GM12873 (cell line): Measurements from ENCODE around the gene FN3K.

Experiments used
- TF ChIP-seq, protein P1 (sequence below): IDR thresholded peaks from 2 replicates; pipeline ENCODE4 v1.5.1; 2012; ENCODE audit warnings: low read depth, mild to moderate bottlenecking, moderate library complexity, low read length, control low read depth; ENCODE audit not compliant: insufficient read depth; ENCODE audit errors: missing control alignments

FN3K gene

DNA sequence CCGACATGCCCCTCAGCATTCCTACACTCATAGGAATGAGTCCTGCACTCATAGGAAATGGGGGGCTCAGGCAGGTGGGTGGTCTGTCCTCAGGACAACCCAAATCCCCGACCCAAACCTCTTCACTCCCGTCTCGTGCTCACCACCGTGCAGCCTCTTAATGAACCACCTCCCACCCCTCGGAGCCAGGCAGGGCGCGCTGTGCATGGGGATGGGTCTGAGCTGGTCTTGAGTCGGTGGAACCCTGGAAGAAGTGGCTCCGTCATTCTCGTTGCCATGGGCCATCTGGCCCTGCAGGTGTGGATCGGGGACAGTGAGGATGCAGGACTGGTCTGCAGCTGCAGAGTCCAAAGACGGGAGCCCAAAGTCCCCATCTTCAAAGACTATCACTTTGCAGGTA, 30.5 kb upstream of the FN3K start:
- TF ChIP-seq, protein P1, sequence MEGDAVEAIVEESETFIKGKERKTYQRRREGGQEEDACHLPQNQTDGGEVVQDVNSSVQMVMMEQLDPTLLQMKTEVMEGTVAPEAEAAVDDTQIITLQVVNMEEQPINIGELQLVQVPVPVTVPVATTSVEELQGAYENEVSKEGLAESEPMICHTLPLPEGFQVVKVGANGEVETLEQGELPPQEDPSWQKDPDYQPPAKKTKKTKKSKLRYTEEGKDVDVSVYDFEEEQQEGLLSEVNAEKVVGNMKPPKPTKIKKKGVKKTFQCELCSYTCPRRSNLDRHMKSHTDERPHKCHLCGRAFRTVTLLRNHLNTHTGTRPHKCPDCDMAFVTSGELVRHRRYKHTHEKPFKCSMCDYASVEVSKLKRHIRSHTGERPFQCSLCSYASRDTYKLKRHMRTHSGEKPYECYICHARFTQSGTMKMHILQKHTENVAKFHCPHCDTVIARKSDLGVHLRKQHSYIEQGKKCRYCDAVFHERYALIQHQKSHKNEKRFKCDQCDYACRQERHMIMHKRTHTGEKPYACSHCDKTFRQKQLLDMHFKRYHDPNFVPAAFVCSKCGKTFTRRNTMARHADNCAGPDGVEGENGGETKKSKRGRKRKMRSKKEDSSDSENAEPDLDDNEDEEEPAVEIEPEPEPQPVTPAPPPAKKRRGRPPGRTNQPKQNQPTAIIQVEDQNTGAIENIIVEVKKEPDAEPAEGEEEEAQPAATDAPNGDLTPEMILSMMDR, result no peak

DNA sequence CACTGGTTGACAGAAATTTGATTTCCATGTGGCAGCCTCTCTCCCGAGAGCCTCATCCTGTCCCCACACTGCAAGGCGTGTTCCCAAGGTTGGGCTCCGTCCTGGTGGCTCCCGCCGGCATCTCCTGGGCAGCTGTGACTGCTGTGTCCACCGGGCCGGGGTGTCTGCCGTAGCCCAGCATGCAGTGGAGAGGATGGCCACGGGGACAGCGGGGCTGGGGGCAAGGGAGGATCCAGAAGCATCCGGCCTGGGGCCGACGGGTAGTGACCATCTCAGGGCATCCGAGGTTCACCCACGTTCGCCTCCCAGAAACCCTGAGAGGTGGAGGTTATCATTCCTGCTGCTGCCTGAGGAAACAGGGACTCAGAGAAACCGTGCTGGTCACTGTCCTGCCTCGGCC, 29.7 kb upstream of the FN3K start:
- TF ChIP-seq, protein P1, result no peak

DNA sequence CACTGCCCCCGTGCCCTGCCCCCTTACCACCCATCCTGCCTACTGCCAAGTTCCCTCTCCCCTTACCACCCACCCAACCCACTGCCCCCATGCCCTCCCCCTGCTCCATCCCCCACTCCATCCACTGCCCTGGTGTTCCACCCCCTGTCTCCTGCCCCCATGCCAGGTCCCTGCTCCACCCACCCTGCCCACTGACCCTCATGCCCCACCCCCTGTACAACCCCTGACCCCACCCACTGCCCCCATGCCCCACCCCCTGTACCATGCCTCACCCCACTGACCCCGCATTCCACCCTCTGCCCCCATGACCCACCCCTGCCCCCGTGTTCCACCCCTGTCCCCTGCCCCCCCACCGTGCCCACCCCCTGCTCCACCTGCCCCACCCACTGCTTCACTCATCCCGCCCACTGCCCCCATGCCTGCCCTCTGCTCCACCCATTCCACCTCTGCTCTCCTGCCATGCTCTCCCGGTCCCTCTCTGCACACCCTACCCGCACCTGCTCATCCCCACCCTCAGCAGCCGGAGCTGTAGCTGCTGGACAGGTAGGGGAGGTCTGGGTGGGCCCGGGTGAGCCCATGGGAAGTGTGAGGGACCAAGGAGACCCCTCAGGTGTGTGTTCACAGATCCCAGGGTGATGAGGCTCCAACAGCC, 26.3 kb upstream of the FN3K start:
- TF ChIP-seq, protein P1, result no peak

DNA sequence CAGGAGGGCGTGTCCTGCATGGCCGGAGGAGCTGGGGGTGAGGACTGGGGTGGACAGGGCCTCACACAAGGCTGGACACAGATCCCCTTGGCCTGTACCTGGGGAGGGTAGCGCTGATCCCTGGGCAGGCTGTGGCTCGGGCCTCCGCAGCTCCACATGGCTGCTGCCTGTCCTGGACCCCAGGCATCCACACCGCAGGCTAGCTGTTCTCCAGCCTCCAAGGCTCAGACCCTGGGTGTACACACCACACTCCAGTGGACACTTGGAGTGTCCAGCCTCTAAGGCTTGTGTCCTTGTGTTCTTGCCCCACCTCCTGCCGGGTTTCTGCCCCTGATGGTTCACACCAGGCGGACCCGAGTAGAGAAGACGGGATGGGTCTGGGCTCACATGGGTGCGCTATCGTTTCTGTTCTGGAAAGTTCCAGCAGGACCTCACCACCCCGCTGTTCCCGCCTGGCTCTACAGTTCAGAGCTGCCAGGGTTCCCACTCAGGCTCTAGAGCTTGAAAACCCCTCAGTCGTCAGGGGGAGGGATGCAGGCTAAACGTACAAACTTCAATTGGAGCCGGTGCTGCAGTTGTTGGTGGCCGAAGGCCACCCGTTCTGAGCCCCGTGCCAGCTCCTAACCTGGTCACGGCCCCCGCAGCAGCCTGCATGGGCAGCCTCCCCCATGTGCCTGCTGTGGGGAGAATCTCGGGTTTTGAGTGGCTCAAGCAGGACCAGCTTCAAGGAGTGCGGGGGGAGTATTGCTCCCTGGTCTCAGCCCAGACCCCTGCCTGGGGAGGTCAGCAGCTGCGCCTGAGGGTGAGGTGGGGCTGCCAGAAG, 25.5 kb upstream of the FN3K start:
- TF ChIP-seq, protein P1, result no peak

DNA sequence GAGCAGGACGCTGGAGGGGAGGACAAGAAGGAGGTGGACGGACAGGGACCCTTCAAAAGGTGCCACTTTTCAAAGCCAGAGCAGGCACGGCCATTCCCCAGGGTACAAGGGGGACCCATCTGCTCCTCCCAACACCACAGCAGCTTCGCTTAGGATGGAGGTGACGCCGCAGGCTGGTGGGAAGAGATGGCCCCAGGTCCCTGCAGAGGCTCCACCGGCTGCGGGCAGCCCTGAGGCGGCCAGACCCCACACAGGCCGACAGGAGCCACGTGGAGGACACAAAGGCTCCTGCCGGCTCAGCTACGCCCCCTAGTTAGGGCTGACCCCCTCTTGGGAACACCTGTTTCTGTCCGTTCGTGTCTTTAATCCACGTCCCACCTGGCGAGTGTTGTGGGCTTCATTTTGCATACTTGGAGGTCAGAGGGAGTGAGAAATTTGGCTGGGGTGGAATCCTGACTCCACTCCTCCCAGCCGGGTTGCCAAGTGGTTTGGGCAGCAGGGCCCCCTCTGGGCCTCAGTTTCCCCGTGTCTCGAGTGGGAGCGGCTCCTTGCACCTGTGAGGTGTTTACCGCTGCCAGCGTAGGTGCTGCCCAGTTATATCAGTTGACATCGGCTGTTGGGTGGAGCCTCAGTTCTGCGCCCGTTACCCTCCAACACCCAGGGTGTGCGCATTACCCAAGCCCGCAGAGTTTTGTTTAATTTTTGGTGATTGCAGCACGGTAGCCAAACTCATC, 24.7 kb upstream of the FN3K start:
- TF ChIP-seq, protein P1, result no peak

DNA sequence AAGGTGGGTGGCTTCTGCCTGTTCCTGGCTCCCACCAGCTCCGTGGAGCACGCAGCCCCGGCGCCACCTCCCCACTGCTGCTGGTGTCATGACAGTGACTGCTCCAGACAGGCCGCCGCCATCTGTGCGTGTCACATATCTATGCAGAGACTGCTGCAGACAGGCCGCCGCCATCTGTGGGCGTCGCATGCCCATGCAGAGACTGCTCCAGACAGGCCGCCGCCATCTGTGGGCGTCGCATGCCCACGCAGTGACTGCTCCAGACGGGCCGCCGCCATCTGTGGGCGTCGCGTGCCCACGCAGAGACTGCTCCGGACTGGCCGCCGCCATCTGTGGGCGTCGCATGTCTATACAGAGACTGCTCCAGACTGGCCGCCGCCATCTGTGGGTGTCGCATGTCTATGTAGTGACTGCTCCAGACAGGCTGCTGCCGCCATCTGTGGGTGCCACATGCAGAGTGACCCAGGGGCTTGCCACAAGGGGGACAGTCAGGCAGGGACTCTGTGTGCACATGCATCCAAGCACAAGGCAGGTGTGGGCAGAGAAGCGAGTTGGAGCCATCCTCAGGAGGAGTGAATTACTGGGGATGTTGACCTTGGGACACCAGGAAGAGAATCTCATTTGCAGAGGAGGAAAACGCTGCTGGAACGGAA, 22.2 kb upstream of the FN3K start:
- TF ChIP-seq, protein P1, result no peak
